Suprapubic skin (tissue), 4 donors: ENCODE data around the gene PEAR1.

Experiments
- CTCF ChIP-seq, 2 donors: fragments of 200-600 bp in 1 of 2; fragments of 450-650 bp in 1 of 2; sonication (generic) in 1 of 2; IDR thresholded peaks; one replicate each; pipeline ENCODE4 v1.5.1; 2016 to 2019; ENCODE audit warnings: antibody characterized with exemption in 2 of 2, mild to moderate bottlenecking in 1 of 2, moderate library complexity in 1 of 2
- POLR2A ChIP-seq, 2 donors: fragments of 450-650 bp; IDR thresholded peaks; one replicate each; pipeline ENCODE4 v1.6.1; 2017; ENCODE audit warnings: antibody characterized with exemption in 2 of 2, mild to moderate bottlenecking in 2 of 2, moderate library complexity in 2 of 2
- POLR2AphosphoS5 ChIP-seq, 3 donors: sonication (generic); formaldehyde crosslinking; IDR thresholded peaks; one replicate each; pipeline ENCODE4 v1.6.1; 2017; ENCODE audit warnings: antibody characterized with exemption in 3 of 3

- TF ChIP-seq POLR2A (IDR thresholded peaks at IDR 0.05) (no peak), CTCF (IDR thresholded peaks at IDR 0.05) (no peak), POLR2AphosphoS5 (IDR thresholded peaks at IDR 0.05) (no peak)
Observed at GRCh38 chr1:156853761-156854160, 39.8 kb upstream of the PEAR1 start.
